ENCODE results near the gene RBM12. TPM values are rescaled to one million over a fixed set of nuclear protein-coding genes. Genes with fewer than 3 reads are reported as not detected.

The RBM12 gene
- total RNA-seq, 1 experiment from 2014 or later = 100 TPM

DNA sequence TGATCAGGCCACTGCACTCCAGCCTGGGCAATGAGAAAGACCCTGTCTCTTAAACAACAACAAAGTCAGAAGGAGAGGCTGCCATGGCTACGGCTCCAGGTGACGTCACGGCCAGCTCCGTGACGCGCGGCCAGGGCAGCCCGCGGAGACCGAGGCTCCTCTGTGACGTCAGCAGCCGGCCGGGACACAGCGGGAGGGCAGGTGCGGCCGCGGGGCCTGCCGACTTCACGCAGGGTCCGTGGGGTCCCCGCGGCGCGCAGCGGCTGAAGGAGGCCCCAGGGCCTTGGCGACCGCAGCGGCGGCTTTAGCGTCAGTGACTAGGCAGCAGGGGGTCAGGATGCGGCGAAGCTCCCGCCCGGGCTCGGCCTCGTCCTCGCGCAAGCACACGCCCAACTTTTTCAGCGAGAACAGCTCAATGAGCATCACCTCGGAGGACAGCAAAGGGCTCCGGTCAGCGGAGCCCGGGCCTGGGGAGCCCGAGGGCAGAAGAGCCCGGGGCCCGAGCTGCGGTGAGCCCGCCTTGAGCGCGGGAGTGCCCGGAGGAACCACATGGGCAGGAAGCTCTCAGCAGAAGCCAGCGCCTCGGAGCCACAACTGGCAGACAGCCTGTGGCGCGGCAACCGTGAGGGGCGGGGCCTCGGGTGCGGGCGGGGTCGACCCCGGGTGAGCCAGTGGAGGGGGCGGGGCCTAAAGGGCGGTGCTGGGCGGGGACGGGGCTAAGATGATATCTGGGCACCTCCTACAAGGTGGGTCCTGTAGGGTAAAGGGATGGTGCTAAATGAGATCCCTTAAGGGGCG, 48.8 kb downstream of the RBM12 start, which contains the start of gene SPAG4:
SPAG4 (plus strand) TSS at position 163 of the 798 bp plus-strand sequence; CDS start at position 338, 175 bp downstream.
- Histone ChIP-seq H3K4me3 (ENCODE audit: low read depth in 2 of 2, low read length in 2 of 2) (peak within 1 kb of the TSS; percentile 62 to 81), H3K9me3 (ENCODE audit: control insufficient read depth, insufficient read depth, low read depth, low read length) (no peaks in the 10 kb centered on the region), H3K36me3 (ENCODE audit: control insufficient read depth, insufficient read depth, low read length) (no peaks in the 10 kb centered on the region), H3K27me3 (ENCODE audit: control insufficient read depth, insufficient read depth, low read length) (no peaks in the 10 kb centered on the region), H3K4me1 (ENCODE audit: control insufficient read depth, insufficient read depth, low read length) (no peaks in the 10 kb centered on the region; the same call in 1 of the 2 replicates), H3K27ac (ENCODE audit: low read length) (peak within 1 kb of the TSS; percentile 84)
- ATAC-seq (peak; percentile 82), DNase-seq (ENCODE audit: low read depth, low spot score) (peak; percentile 58)
- CTCF ChIA-PET = interaction anchor here (0.6 to 0.7 kb wide), 3 partner anchors 47 to 486 kb away, joined by 6 to 9 read pairs (median 9); no protein-coding TSS in a partner anchor
- in situ Hi-C loops (cut with HindIII; ENCODE audit: low pct_unique_long_range_greater_than_20kb, low sequenced_read_pairs) (no loop called here), intact Hi-C loops (cut with micrococcal nuclease; ENCODE audit: unreplicated experiment) (no loop called here)
- TF ChIP-seq, protein P1, sequence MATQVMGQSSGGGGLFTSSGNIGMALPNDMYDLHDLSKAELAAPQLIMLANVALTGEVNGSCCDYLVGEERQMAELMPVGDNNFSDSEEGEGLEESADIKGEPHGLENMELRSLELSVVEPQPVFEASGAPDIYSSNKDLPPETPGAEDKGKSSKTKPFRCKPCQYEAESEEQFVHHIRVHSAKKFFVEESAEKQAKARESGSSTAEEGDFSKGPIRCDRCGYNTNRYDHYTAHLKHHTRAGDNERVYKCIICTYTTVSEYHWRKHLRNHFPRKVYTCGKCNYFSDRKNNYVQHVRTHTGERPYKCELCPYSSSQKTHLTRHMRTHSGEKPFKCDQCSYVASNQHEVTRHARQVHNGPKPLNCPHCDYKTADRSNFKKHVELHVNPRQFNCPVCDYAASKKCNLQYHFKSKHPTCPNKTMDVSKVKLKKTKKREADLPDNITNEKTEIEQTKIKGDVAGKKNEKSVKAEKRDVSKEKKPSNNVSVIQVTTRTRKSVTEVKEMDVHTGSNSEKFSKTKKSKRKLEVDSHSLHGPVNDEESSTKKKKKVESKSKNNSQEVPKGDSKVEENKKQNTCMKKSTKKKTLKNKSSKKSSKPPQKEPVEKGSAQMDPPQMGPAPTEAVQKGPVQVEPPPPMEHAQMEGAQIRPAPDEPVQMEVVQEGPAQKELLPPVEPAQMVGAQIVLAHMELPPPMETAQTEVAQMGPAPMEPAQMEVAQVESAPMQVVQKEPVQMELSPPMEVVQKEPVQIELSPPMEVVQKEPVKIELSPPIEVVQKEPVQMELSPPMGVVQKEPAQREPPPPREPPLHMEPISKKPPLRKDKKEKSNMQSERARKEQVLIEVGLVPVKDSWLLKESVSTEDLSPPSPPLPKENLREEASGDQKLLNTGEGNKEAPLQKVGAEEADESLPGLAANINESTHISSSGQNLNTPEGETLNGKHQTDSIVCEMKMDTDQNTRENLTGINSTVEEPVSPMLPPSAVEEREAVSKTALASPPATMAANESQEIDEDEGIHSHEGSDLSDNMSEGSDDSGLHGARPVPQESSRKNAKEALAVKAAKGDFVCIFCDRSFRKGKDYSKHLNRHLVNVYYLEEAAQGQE (IDR thresholded peaks at IDR 0.05; ENCODE audit: insufficient read depth in 1 of 2, low read depth in 2 of 2, low read length in 1 of 2) = no peak
- TF ChIP-seq POLR2AphosphoS5 (IDR thresholded peaks at IDR 0.05; ENCODE audit: low read depth, low read length) = peak; percentile 71
- POLR2A ChIA-PET = interaction anchor here (0.6 kb wide), 3 partner anchors 21 to 346 kb away, joined by 3 to 12 read pairs (median 7); no protein-coding TSS in a partner anchor
- no TSS peak for BruUV-seq (replicated peaks)

DNA sequence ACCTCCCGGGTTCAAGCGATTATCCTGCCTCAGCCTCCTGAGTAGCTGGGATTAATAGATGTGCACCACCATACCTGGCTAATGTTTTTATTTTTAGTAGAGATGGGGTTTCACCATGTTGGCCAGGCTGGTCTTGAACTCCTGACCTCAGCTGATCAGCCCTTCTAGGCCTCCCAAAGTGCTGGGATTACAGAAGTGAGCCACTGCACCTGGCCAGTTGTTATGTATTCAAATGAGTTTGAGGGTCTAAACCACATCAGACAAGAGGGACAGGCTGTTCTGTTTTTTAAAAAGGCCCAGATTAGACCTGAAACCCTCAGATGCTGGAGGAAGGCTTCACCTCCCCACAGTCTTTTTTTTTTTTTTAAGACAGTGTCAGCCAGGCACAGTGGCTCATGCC, 53.2 kb downstream of the RBM12 start:
- ATAC-seq (no peak), DNase-seq (ENCODE audit: low read depth, low spot score) (no peak)
- H3K9me3 ChIP-seq (ENCODE audit: control insufficient read depth, insufficient read depth, low read depth, low read length) = no peaks in the 10 kb centered on the region
- CTCF ChIA-PET = no interaction called here
- TF ChIP-seq POLR2AphosphoS5 (IDR thresholded peaks at IDR 0.05; ENCODE audit: low read depth, low read length) = no peak
- TF ChIP-seq, protein P1 (IDR thresholded peaks at IDR 0.05; ENCODE audit: insufficient read depth in 1 of 2, low read depth in 2 of 2, low read length in 1 of 2) = no peak
- no peak for TF ChIP-seq TCF7L2 (IDR thresholded peaks at IDR 0.05; ENCODE audit: low read depth, low read length)
- no peak for TF ChIP-seq SIN3A (IDR thresholded peaks at IDR 0.05; ENCODE audit: borderline replicate concordance, insufficient read depth, low read depth, low read length)
- TF ChIP-seq, protein P2, sequence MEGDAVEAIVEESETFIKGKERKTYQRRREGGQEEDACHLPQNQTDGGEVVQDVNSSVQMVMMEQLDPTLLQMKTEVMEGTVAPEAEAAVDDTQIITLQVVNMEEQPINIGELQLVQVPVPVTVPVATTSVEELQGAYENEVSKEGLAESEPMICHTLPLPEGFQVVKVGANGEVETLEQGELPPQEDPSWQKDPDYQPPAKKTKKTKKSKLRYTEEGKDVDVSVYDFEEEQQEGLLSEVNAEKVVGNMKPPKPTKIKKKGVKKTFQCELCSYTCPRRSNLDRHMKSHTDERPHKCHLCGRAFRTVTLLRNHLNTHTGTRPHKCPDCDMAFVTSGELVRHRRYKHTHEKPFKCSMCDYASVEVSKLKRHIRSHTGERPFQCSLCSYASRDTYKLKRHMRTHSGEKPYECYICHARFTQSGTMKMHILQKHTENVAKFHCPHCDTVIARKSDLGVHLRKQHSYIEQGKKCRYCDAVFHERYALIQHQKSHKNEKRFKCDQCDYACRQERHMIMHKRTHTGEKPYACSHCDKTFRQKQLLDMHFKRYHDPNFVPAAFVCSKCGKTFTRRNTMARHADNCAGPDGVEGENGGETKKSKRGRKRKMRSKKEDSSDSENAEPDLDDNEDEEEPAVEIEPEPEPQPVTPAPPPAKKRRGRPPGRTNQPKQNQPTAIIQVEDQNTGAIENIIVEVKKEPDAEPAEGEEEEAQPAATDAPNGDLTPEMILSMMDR (IDR thresholded peaks at IDR 0.05) = no peak
- intact Hi-C loops (cut with micrococcal nuclease; ENCODE audit: unreplicated experiment) = no loop called here
- H3K27ac ChIP-seq (ENCODE audit: low read length) = no peak overlapping the region
- BruUV-seq (replicated peaks) = no TSS peak
- POLR2A ChIA-PET = no interaction called here
- no peaks in the 10 kb centered on the region for H3K27me3 ChIP-seq (ENCODE audit: control insufficient read depth, insufficient read depth, low read length)
- no peaks in the 10 kb centered on the region for H3K4me1 ChIP-seq (ENCODE audit: control insufficient read depth, insufficient read depth, low read length)
- no peak overlapping the region for H3K4me3 ChIP-seq (ENCODE audit: low read depth in 2 of 2, low read length in 2 of 2)
- H3K36me3 ChIP-seq (ENCODE audit: control insufficient read depth, insufficient read depth, low read length) = no peaks in the 10 kb centered on the region
- in situ Hi-C loops (cut with HindIII; ENCODE audit: low pct_unique_long_range_greater_than_20kb, low sequenced_read_pairs) = no loop called here
